GM21619 (cell line): ENCODE data around the gene GABRA6.

ENCODE experiments used
- ATAC-seq: cut with Tn5 transposase; IDR thresholded peaks from one replicate; pipeline ENCODE4 v1.9.1; 2021; ENCODE audit not compliant: unreplicated experiment

GABRA6 gene

GRCh38 chr5:161751265-161751664 lies 65.7 kb downstream of the GABRA6 start:
- ATAC-seq: no peak
